AG04449 (cell line): Measurements from ENCODE around the gene TLE1.

ENCODE experiments used
- CTCF ChIA-PET: fragments of 350-600 bp; formaldehyde crosslinking; extraction: SDS; loops from one replicate; lab custom pipeline; 2021; ENCODE audit warnings: antibody characterized with exemption; lab: Yijun Ruan, JAX
- POLR2A ChIA-PET: fragments of 400-600, 350-600 bp; formaldehyde crosslinking; extraction: SDS; loops from one replicate; lab custom pipeline; 2020; ENCODE audit warnings: antibody characterized with exemption, inconsistent platforms; lab: Yijun Ruan, JAX
- DNase-seq: peaks from one replicate; pipeline ENCODE4 v3.0.0-alpha.2; 2010; ENCODE audit warnings: low read depth, low spot score
- H3K4me3 ChIP-seq: 2 replicates; pipeline ENCODE4 v1.5.1; 2011; ENCODE audit warnings: low read depth, mild to moderate bottlenecking, control low read depth, low read length
- CTCF ChIP-seq: IDR thresholded peaks from one replicate; pipeline ENCODE4 v1.5.1; 2011; ENCODE audit warnings: mild to moderate bottlenecking, moderate library complexity, low read length, control low read depth, inconsistent platforms; ENCODE audit not compliant: insufficient read depth; ENCODE audit errors: missing control alignments

Gene TLE1

GRCh38 chr9:81676395-81676794 is 13.0 kb downstream of the TLE1 start:
- no peak for TF ChIP-seq CTCF
- POLR2A ChIA-PET: no interaction called here
- CTCF ChIA-PET: interaction anchor here (1.0 to 1.1 kb wide), 2 partner anchors 10 to 153 kb away, joined by 3 read pairs; no protein-coding TSS in a partner anchor
- no peak for DNase-seq
- no peak overlapping the region for H3K4me3 ChIP-seq

- CTCF ChIA-PET: interaction anchor here (2.0 kb wide), 1 partner anchor 13 kb away, joined by 5 read pairs; no protein-coding TSS in a partner anchor
- DNase-seq: no peak
- no peak overlapping the region for H3K4me3 ChIP-seq
- POLR2A ChIA-PET: no interaction called here
- TF ChIP-seq CTCF: no peak
Observed at GRCh38 chr9:81673310-81673709, 16.0 kb downstream of the TLE1 start.

- no peak for DNase-seq
- ChIA-PET POLR2A (no interaction called here), CTCF (no interaction called here)
- no peak for TF ChIP-seq CTCF
- H3K4me3 ChIP-seq: no peak overlapping the region
Observed at GRCh38 chr9:81671880-81672280, 17.5 kb downstream of the TLE1 start.

GRCh38 chr9:81669866-81670265 is 19.5 kb downstream of the TLE1 start:
- no peak for TF ChIP-seq CTCF
- CTCF ChIA-PET: no interaction called here
- POLR2A ChIA-PET: no interaction called here
- H3K4me3 ChIP-seq: no peak overlapping the region
- DNase-seq: no peak

GRCh38 chr9:81669041-81669651 is 20.2 kb downstream of the TLE1 start:
- no peak for DNase-seq
- CTCF ChIA-PET: no interaction called here
- H3K4me3 ChIP-seq: no peak overlapping the region
- POLR2A ChIA-PET: no interaction called here
- no peak for TF ChIP-seq CTCF

GRCh38 chr9:81666123-81666522 is 23.2 kb downstream of the TLE1 start:
- DNase-seq: no peak
- POLR2A ChIA-PET: no interaction called here
- CTCF ChIA-PET: no interaction called here
- no peak overlapping the region for H3K4me3 ChIP-seq
- TF ChIP-seq CTCF: no peak
